ENCODE results near the gene GRIK4.

GRIK4 gene

GRCh38 chr11:120704256-120704750, 192.8 kb downstream of the GRIK4 start:
- no peaks in the 10 kb centered on the region for H3K27me3 ChIP-seq
- peak overlapping the region; percentile 73 for H3K9ac ChIP-seq
- peak overlapping the region; percentile 90 for H3K4me2 ChIP-seq
- H3K4me1 ChIP-seq, result peaks cover 90% of the 10 kb centered on the region
- H3K9me3 ChIP-seq, result peaks cover 19% of the 10 kb centered on the region
- peak overlapping the region; percentile 44; the same call in 1 of the 2 replicates for H3K4me3 ChIP-seq
- H4K20me1 ChIP-seq, result no peaks in the 10 kb centered on the region
- H3K36me3 ChIP-seq, result no peaks in the 10 kb centered on the region
- H3K27ac ChIP-seq, result peak overlapping the region; percentile 84
- no peak for TF ChIP-seq Cebpa-rat (IDR thresholded peaks at IDR 0.05)

DNA sequence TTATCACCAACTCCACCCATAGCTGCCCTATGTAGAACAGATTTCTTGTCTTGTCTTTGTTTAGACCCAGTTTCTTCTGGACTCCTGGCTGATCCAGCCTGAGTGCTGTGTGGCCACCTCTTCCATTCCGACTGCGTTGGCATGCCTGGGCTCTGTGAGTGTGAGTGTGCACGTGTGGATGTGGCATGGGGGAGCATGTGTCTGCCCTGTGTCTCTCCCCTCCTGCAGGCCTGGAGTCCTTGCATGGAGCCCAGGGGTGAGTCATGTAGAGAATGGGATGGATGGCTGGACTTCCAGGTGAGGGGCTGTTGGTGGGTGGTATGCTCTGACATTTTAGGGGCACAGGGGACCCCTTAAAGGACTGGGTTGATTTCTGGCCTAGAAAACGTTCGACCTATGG, 194.7 kb downstream of the GRIK4 start:
- Histone ChIP-seq H3K4me3 (no peak overlapping the region), H3K36me3 (no peaks in the 10 kb centered on the region), H3K9ac (peak overlapping the region; percentile 74; the same call in 1 of the 2 replicates), H3K4me2 (peak overlapping the region; percentile 87), H3K27ac (peak overlapping the region; percentile 84), H3K9me3 (peaks cover 9% of the 10 kb centered on the region; the same call in 1 of the 2 replicates), H4K20me1 (no peaks in the 10 kb centered on the region), H3K27me3 (no peaks in the 10 kb centered on the region), H3K4me1 (peaks cover 100% of the 10 kb centered on the region)
- no peak for TF ChIP-seq Cebpa-rat (IDR thresholded peaks at IDR 0.05)

DNA sequence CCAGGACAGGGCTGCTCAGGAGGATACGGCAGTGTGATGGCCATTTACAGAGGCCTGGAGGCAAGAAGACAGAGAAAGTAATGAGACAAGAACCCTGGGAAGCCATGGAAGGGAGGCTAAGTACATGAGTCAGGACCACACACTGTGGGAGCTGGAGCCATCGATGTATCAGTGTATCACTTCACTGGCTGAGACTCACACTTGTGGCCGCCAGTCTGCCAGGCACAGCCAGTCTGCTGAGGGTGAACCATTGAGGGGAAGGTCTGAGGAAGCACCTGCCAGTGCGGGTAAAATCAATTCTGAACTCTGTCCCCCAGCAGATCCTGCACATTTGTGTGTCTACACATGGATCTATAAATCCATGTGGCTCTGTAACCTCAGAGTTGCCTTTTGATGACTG, 195.6 kb downstream of the GRIK4 start:
- Histone ChIP-seq H3K27ac (peak overlapping the region; percentile 84), H3K9ac (peak overlapping the region; percentile 74), H3K9me3 (peaks cover 5% of the 10 kb centered on the region; the same call in 1 of the 2 replicates), H3K4me2 (peak overlapping the region; percentile 87), H3K4me3 (no peak overlapping the region), H4K20me1 (no peaks in the 10 kb centered on the region), H3K36me3 (no peaks in the 10 kb centered on the region), H3K4me1 (peaks cover 100% of the 10 kb centered on the region), H3K27me3 (no peaks in the 10 kb centered on the region)
- TF ChIP-seq Cebpa-rat (IDR thresholded peaks at IDR 0.05), result no peak

- peaks cover 5% of the 10 kb centered on the region; the same call in 1 of the 2 replicates for H3K9me3 ChIP-seq
- no peaks in the 10 kb centered on the region for H4K20me1 ChIP-seq
- H3K4me3 ChIP-seq, result no peak overlapping the region
- no peaks in the 10 kb centered on the region for H3K36me3 ChIP-seq
- H3K9ac ChIP-seq, result peak overlapping the region; percentile 74
- no peak for TF ChIP-seq Cebpa-rat (IDR thresholded peaks at IDR 0.05)
- H3K4me1 ChIP-seq, result peaks cover 100% of the 10 kb centered on the region
- no peaks in the 10 kb centered on the region for H3K27me3 ChIP-seq
- peak overlapping the region; percentile 84 for H3K27ac ChIP-seq
- peak overlapping the region; percentile 87 for H3K4me2 ChIP-seq
Observed at GRCh38 chr11:120707663-120708062, 196.1 kb downstream of the GRIK4 start.

DNA sequence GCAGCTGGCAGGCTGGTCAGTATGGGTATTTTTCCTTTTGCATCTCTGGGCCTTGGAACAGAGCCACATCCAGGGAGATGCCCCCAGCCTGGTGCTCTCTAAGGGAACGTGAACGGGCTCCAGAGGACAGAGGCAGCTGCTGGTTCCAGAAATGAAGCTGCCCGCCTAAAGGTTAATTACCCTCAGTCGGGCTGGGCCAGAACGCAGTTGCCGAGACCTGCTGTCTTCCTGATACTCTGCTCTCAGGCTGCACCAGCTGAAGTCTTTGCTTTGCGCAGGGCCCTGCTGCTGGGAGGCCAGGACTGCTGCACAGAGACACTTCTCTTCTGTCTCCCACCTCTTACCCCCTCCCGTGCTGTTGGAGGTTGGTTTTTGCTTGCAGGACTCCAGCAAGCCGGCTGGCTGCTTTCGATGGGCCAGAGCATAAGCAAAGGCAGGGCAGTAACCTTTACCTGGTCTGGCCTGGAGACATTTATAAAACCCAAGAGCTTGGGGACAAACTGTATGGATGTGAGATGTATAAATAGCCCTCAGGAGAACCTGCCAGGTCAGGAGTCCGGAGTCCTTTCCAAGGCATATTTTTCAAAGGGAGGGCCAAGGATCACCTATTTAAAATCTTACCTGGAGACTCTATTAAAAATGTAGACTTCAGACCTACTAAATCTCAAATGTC, 197.1 kb downstream of the GRIK4 start:
- H3K4me3 ChIP-seq, result peak overlapping the region; percentile 41
- H3K27ac ChIP-seq, result peak overlapping the region; percentile 84
- peaks cover 5% of the 10 kb centered on the region; the same call in 1 of the 2 replicates for H3K9me3 ChIP-seq
- no peaks in the 10 kb centered on the region for H3K27me3 ChIP-seq
- peaks cover 100% of the 10 kb centered on the region for H3K4me1 ChIP-seq
- no peaks in the 10 kb centered on the region for H3K36me3 ChIP-seq
- H4K20me1 ChIP-seq, result no peaks in the 10 kb centered on the region
- peak overlapping the region; percentile 74 for H3K9ac ChIP-seq
- no peak for TF ChIP-seq Cebpa-rat (IDR thresholded peaks at IDR 0.05)
- peak overlapping the region; percentile 87 for H3K4me2 ChIP-seq

- H3K27ac ChIP-seq, result peak overlapping the region; percentile 84
- peaks cover 100% of the 10 kb centered on the region for H3K4me1 ChIP-seq
- H3K9me3 ChIP-seq, result peaks cover 5% of the 10 kb centered on the region; the same call in 1 of the 2 replicates
- peak overlapping the region; percentile 87 for H3K4me2 ChIP-seq
- no peak for TF ChIP-seq Cebpa-rat (IDR thresholded peaks at IDR 0.05)
- H3K27me3 ChIP-seq, result no peaks in the 10 kb centered on the region
- no peaks in the 10 kb centered on the region for H3K36me3 ChIP-seq
- no peaks in the 10 kb centered on the region for H4K20me1 ChIP-seq
- H3K9ac ChIP-seq, result peak overlapping the region; percentile 50; the same call in 1 of the 2 replicates
- no peak overlapping the region for H3K4me3 ChIP-seq
Observed at GRCh38 chr11:120709808-120710207, 198.3 kb downstream of the GRIK4 start.

- Histone ChIP-seq H4K20me1 (no peaks in the 10 kb centered on the region), H3K4me3 (no peak overlapping the region), H3K4me2 (peak overlapping the region; percentile 87), H3K27ac (peak overlapping the region; percentile 84), H3K4me1 (peaks cover 100% of the 10 kb centered on the region), H3K27me3 (no peaks in the 10 kb centered on the region), H3K9ac (peak overlapping the region; percentile 50; the same call in 1 of the 2 replicates), H3K36me3 (no peaks in the 10 kb centered on the region), H3K9me3 (peaks cover 5% of the 10 kb centered on the region; the same call in 1 of the 2 replicates)
- peak; percentile 85 for TF ChIP-seq Cebpa-rat (IDR thresholded peaks at IDR 0.05)
Observed at GRCh38 chr11:120710354-120711131, 199.0 kb downstream of the GRIK4 start.

- Histone ChIP-seq H3K27me3 (no peaks in the 10 kb centered on the region), H4K20me1 (no peaks in the 10 kb centered on the region)
Observed at GRCh38 chr11:120712014-120712413, 200.5 kb downstream of the GRIK4 start.

GRCh38 chr11:120712881-120713280, 201.3 kb downstream of the GRIK4 start:
- Histone ChIP-seq H3K27me3 (no peaks in the 10 kb centered on the region), H3K27ac (peak overlapping the region; percentile 84), H3K36me3 (no peaks in the 10 kb centered on the region), H4K20me1 (no peaks in the 10 kb centered on the region), H3K9me3 (no peaks in the 10 kb centered on the region), H3K4me2 (peak overlapping the region; percentile 87), H3K4me1 (peaks cover 81% of the 10 kb centered on the region), H3K4me3 (no peak overlapping the region), H3K9ac (peak overlapping the region; percentile 39; the same call in 1 of the 2 replicates)
- TF ChIP-seq Cebpa-rat (IDR thresholded peaks at IDR 0.05), result no peak

More at GRCh38 chr11:120712014-120712413, 200.5 kb downstream of the GRIK4 start:
- Histone ChIP-seq H3K9me3 (peaks cover 5% of the 10 kb centered on the region; the same call in 1 of the 2 replicates), H3K4me1 (peaks cover 89% of the 10 kb centered on the region), H3K4me2 (peak overlapping the region; percentile 87), H3K9ac (peak overlapping the region; percentile 50; the same call in 1 of the 2 replicates), H3K27ac (peak overlapping the region; percentile 84), H3K36me3 (no peaks in the 10 kb centered on the region), H3K4me3 (no peak overlapping the region)
- TF ChIP-seq Cebpa-rat (IDR thresholded peaks at IDR 0.05), result no peak
